ENCODE data around the gene PROSER2.
"Not testable (repeated sequence)": the region's sequence is repeated elsewhere in the genome, so short reads cannot be mapped to it uniquely, and the experiment has no call there.

PROSER2 gene

DNA sequence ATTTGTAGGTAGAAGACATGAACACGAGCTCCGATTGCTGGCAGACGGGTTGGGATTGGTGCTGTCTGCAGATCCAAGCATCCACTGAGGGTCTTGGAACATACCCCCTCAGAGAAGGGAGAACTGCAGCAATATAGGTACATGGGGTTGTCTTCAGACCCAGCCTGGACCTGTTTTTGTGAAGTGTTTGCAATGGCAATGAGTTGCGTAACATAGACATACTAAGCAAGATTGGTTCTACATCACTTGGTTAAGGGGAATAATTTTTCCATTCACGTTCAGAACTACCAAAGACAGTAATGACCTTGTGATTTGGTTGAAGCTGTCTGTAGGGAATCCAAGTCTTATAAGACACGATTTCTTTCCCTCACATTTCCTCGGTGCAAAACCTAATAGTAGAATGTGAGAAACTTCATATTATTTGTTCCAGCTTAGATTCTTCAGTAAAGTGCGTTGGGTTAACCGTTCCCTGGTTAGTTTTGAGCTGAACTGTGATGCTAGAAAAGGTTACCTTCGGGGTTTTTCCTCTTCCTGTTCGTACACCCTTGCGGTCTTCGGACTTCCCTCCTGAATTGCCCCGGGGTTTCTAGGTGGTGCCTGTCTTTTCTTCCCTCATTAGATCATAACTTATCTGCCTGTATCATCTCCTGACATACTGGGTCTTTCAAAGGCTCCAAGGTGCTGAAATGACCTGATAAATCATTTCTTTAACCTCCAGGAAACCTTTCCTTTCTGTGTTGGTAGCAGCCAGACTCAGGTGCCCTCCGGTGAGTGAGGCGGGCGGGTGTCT, 14.4 kb downstream of the PROSER2 start:
- no peak for DNase-seq (ENCODE audit: low read depth)

DNA sequence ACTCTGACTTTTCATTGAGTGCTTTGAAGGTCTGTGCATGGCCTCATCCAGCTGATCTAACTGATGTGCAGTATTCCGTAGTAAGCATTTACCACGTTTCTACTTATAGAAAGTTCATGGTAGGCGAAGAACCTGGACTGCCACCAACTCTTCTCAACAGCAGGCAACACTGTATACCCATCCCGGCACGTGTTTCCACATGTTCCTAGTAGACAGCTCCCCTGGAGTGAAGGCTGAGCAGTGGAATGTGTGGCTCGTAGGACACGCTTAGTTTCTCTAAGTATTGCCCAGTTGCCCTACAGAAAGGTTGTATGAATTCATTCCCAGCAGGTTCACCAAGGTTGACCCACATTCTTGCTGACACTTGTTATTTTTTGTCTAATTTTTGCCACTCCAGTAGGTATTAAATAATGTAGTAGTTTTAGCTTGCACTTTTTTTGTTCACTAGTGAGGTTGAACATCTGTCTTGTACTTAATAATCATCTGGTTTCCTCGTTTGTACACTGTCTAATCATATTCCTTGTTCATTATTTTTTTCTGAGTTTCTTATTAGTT, 15.2 kb downstream of the PROSER2 start:
- DNase-seq (ENCODE audit: low read depth) = no peak

DNA sequence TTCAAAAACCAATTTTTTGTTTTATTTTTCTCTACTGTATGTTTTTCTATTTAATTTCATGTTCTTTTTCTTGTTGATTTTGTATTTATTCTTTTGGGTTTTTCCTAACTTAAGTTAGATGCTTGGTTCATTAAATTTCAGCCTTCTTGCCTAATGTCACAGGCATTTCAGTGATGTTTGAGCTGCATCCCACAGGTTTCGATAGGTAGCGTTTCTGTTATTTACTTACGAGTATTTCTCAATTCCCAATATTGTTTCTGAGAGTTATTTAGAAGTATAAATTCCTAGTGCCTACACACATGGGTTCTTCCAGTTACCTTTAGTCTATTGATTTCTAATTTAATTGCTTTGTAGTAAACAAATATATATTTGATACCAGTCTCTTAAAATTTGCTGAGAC, 18.2 kb downstream of the PROSER2 start:
- no peak for DNase-seq (ENCODE audit: low read depth)

DNA sequence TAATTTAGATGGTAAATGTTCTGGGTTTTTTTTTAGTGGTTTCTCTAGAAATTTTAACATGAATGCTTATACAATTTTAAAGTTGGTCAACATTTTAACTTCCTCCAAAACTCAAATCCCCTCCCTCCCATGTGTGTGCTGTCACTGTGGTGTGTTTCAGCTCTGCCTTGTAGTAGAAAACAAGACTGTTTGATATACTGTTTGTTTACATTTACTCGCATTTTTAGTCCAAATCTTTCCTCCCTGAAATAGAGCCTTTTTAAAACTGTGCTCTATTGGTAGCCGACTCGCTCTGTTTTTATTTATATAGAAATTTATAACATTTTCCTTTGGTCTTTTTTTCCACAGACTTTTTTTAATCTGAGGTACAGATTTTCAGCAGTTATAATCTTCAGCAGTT, 19.3 kb downstream of the PROSER2 start:
- DNase-seq (ENCODE audit: low read depth) = no peak

DNA sequence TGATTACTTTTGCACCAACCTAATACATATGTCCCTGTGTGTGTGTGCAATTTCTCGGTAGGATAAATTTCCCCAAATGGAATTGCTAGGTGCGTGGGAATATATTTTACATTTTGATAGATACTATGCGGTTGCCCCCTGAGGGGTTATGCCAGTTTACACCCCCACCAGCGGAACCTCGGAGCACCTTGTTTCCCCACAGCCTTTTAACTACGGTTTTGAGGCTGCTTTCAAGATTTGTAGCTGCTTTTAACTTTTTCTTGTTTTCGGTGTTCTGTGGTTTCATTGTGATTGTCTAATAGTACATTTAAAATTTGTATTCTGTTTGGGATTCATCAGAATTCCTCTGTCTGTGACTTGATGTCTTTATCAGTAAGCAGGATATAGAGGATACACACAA, 22.0 kb downstream of the PROSER2 start:
- no peak for DNase-seq (ENCODE audit: low read depth)

DNA sequence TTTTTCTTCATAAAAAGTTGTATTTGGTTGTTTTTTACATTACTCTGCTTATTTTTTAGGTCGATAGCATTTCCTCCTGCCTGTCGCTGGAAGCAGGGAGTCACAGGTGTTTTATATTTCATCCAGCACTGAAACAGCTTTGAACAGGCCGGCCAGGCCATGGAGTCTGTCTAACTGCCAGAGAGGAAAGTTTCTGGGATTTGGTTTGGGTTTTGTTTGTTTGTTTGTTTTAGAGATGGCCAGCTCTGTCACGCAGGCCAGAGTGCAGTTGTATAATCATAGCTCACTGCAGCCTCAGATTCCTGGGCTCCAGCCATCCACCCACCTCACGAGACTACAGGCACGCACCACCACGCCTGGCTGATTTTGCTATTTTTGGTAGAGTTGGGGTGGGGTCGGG, 23.4 kb downstream of the PROSER2 start:
- no peak for DNase-seq (ENCODE audit: low read depth)

DNA sequence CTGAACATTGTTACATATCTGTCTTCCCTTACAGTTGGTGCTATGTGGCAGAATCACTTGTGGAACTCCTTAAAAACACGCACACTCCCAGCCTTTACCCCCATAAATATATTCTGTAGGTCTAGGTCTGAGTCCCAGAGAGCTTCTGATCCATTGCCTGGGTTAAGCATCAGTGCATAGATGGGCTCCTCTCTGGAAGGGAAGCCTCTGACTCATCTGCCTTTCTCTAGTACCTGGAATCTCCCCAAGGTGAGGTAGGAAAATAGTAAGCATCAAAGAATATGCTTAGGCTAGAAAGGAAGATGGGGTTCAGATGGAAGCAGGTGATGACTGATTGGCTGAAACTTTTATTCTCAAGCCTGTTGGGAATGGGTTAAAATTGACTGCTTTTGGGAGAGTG, 26.1 kb downstream of the PROSER2 start:
- DNase-seq (ENCODE audit: low read depth) = no peak

DNA sequence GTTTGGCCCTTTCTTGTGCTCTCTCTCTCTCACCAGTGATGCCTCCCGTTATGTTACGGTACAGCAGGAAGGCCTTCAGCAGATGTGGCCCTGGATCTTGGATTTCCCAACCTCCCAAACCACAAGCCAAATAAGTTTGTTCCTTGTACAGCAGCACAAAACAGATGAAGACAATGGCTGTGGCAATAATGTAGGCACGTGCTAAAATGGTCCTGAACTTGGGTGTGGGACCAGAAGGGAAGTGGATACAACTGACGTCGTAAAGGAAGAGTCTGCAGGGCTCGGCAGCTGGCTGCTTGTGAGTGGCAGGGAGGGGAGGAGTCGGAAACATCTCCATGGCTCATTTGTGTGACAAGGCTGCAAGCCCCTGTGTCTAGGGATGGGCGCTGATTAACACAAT, 26.8 kb downstream of the PROSER2 start:
- no peak for DNase-seq (ENCODE audit: low read depth)

DNA sequence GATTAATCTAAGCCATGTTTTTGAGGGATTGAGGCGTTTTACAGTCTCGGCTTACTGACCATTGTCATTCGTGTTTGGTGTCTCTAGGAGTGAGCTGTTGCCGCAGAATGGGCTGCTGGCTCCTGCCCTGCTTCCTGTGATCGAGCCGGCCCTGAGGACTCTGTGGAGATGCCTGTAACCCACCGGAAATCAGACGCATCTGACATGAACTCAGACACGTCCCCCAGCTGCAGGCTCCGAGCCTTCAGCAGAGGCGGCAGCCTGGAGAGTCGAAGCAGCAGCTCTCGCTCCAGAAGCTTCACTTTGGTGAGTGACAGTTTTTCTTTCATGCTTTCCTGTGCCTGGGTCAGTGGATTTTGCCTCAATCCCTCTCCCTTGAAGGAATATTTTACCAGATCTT, 28.8 kb downstream of the PROSER2 start:
- DNase-seq (ENCODE audit: low read depth) = no peak

DNA sequence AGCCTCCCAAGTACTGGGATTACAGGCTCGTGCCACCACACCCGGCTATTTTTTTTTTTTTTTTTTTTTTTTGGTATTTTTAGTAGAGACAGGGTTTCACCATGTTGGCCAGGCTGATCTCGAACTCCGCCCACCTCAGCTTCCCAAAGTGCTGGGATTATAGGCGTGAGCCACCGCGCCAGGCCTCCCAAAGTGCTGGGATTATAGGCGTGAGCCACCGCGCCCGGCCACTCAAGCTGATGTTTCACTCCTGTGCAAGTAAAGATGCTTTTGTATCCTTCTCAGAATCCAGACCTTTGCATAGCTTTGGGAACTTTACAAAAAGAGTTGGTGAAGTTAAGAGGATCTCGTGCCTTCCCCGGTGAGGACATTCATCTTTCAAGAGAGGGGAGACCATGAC, 29.5 kb downstream of the PROSER2 start:
- DNase-seq (ENCODE audit: low read depth) = not testable (repeated sequence)

DNA sequence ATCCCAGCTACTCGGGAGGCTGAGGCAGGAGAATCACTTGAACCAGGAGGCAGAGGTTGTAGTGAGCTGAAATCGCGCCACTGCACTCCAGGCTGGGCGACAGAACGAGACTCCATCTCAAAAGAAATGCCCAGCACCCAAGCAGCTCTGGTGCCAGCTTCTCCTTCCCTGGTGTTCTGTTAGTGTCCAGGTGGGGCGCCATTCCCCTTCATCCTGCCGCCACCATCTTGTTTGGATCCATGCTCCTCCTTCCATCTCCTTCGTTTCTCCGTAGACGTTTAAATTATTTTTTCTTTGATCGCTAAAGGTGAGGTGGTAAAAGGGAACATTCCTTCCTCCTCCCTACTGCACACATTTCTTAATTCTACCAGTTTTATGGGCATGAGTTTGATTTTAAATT, 30.3 kb downstream of the PROSER2 start:
- DNase-seq (ENCODE audit: low read depth) = no peak

DNA sequence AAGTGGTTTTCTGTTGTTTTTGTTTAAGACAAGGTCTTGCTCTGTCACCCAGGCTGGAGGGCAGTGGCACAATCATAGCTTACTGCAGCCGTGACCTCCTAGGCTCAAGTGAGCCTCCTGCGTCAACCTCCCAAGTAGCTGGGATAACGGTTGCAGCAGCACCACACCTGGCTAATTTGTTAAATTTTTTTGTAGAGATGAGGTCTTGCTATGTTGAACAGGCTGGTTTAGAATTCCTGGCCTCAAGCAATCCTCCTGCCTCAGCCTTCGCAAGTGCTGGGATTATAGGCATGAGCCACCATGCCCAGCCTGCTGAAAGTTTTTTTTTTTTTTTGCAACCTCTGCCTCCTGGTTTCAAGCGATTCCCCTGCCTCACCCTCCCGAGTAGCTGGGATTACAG, 31.1 kb downstream of the PROSER2 start:
- no peak for DNase-seq (ENCODE audit: low read depth)

DNA sequence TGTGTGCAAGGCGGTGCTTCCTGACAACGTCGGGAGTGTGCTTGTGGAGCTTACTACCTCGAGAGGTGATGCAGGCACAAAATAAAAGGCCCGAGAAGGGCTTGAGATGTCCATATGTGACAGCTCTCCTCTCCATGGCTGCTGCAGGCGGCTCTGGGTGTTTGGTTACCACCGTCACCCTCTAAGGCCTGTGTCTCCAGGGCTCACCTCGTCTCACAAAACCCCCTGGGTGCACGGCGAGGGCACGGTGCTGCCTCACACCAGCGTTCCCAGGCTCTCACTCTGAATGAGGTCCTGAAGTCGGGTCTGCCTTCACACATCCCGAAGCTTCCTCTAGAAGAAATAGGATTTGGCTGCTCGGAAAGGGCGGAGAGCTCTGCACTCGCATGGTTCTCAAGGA, 32.9 kb downstream of the PROSER2 start:
- DNase-seq (ENCODE audit: low read depth) = no peak

DNA sequence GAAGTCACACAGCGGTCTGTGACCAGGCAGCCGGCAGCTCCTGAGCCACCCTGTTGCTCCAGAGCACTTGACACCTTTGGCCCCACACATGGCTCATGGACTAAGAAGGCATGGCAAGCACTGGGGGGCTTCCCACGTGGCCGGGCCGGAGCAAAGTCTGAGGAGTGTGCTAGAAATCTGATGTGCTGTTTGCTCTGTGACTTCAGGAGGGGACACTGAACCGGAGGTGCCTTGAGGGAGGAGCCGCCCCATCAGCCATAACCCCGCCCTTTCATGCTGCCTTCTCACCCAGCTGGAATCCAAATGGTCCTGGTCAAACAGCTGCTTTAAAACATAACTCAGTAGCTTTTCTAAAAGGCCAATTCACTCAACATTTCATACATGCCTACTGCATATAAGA, 33.5 kb downstream of the PROSER2 start:
- no peak for DNase-seq (ENCODE audit: low read depth)

DNA sequence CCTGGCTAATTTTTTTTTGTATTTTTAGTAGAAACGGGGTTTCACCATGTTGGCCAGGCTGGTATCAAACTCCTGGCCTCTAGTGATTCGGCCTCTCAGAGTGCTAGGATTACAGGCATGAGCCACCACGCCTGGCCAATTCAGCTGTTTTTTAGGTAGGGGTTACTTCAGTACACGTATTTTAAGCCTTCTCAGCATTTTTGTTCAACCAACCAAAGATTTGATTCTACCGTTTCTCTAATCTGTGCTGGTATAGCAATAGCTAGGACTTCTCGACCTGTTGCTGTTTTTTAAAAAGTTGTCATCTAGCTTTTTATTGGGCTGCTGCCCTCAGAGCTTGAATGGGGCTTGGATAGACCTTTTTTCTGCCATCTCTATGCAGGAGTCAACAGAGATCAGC, 34.9 kb downstream of the PROSER2 start:
- DNase-seq (ENCODE audit: low read depth) = no peak

DNA sequence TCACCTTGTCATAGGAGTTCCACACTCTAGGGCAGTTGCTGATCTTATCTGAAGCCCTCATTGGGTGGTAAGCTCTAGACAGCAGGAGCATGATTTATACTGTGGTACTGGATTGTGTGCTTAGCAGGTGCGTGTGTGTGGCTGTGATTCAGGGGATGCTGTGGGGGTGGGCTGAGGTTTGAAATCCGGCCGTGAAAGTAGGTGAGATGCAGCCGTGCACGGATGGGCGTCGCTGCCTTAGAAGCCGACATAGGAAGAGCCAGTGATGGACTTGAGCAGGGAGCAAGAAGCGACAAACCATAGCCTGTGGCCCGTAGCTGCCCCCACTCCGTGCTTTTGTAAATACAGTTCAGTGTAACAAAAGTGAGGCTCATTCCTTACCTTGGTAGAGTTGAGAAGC, 38.2 kb downstream of the PROSER2 start:
- DNase-seq (ENCODE audit: low read depth) = no peak

DNA sequence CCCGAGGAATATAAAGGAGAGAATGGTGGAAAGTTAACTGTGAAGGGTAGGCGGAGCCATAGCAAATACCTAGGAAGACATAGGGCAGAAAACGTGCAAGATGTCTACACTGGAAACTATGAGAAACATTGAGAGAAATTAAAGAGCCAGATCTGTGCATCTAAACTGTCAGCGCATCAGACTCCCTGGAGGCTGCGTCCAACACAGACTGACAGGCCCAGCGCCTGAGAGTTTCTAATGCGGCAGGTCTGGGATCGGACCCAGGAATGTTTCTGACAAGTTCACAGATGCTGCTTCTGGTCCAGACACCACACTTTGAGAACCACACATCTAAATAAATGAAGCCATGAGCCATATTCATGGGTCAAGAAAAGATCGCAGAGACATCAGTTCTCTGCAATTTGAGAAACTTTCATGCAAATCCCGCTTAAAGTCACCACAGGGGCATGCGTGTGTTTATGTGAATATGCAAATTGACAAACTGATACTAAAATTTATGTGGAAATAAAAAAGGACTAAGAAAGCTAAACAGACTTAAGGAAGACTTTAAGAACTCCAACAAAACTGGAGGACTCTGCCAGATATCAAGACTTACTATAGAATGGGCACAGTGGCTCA, 38.8 kb downstream of the PROSER2 start:
- DNase-seq (ENCODE audit: low read depth) = no peak

DNA sequence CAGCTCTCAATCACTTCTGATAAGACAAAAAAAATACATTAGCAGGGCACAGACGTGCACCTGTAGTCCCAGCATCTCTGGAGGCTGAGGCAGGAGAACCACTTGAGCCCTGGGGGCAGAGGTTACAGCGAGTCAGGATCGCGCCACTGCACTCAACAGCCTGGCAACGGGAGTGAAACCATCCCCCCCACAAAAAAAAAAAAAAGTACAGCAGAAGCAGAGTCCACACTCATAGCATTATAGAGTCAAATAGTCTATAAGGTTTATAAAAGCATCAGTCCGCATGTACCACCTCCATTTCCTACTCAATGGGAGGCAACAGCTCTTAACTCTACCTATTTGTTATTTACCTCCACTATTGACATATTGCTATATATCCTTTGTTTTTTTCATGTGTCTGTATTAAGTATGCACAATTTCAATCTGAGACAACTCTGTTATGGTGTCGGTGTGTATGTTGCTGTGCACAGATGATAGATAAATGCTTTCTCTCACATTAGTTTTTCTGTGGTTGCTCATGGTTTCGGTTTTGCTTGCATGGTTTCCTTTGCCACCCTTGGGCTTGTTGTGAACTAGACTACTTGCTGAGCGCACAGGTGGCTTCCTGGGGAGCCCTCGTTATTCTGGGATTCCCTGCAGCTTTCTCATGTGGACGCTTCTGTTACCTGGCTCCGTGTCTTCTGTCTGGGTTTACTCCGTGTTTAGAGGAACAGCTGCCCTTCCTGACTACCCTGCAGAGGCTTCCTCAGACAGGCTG, 40.4 kb downstream of the PROSER2 start:
- DNase-seq (ENCODE audit: low read depth) = no peak

DNA sequence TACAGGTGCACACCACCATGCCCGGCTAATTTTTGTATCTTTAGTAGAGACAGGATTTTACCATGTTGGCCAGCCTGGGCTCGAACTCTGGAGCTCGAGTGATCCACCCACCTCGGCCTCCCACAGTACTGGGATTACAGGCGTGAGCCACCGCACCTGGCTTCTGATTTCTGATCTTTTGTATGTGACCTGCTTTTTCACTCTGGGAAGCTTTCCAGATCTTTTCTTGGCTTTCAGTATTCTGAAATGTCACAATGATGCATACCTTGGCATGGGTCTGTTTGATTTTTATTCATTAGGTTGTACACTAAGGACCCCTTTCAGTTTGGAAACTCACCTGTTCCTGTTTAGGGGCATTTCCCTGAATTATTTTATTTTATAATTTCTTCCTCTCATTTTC, 41.6 kb downstream of the PROSER2 start:
- no peak for DNase-seq (ENCODE audit: low read depth)

DNA sequence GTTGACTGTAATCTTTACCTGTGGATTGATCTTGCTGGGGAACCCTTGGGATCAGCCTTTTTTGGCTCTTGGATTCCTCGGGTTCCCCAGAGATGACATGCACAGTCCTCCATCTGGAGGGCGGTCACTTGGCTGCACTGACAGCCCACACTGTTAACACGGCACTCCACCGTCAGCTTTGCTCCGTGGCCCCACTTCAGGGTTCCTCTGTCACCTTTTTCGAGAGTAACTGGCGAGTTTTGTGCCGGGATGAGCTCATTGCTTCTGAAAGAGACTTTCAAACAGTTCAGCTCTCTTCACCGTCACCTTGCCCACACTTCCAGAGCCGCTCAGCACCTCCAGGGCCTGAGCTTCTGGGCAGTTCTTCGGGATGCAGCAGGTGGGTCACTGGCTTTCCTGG, 42.4 kb downstream of the PROSER2 start:
- no peak for DNase-seq (ENCODE audit: low read depth)

DNA sequence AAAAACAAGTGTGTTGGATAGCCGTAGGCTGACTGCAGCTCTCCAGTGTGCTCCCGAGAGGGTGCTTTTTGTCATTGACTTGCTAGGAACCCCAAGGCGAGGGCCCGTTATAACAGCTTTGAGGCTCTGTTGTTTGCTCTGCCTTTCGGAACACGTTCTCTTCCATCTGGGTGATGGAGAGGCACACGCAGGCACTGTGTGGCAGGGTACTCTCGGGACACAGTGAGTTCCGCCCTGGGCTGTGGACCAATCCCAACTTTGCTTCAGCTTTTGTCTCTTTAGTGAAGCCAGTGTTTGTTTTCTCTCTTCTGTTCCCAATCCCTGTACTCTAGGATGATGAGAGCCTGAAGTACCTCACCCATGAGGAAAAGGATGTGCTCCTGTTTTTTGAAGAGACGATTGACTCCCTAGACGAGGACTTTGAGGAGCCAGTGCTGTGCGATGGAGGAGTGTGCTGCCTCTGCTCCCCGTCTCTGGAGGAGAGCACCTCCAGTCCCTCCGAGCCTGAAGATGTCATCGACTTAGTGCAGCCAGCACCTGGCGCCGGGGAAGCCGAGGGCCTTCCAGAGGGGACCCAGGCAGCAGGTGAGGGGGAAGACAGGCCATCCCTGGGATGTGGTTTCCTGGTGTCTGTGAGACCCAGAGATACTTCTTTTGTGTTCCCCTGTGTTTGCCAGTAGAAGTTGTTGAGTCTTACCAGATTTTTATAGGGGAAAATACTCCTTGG, 43.2 kb downstream of the PROSER2 start:
- DNase-seq (ENCODE audit: low read depth) = no peak

DNA sequence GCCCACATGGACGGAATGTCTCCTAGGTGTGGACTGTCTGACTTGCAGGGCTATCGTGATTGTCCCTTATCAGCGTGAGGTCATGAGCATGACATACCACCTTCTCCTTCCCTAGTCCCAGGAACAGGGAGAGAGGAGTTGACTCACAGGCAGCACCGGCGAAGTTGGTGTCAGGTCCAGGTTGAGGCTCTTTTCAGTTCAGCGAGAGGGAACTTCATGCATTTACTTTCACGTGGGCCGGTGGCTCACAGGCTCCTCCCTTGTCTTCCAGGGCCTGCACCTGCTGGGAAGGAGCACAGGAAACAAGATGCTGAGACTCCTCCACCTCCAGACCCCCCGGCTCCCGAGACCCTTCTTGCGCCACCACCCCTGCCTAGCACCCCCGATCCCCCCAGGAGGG, 46.1 kb downstream of the PROSER2 start:
- no peak for DNase-seq (ENCODE audit: low read depth)

Measured in stimulated activated CD8-positive, alpha-beta memory T cell treated with anti-CD3 and anti-CD28 coated beads, Interleukin-12 subunit alpha, Interleukin-12 subunit beta, amount 100 ng/mL, for 4 hours (primary cell).